KBM-7 (cell line): Measurements from ENCODE around the gene MAN1C1.

Source experiments
- DNase-seq: peaks from one replicate; pipeline ENCODE4 v3.0.0-alpha.2; 2015
- in situ Hi-C: fragments of 300-500 bp; cut with MboI; formaldehyde crosslinking; loops from 2 replicates; pipeline ENCODE4 v1.14.3; 2020; ENCODE audit warnings: low sequenced_read_pairs, low pct_unique_long_range_greater_than_20kb, mixed read lengths

Gene MAN1C1

DNA sequence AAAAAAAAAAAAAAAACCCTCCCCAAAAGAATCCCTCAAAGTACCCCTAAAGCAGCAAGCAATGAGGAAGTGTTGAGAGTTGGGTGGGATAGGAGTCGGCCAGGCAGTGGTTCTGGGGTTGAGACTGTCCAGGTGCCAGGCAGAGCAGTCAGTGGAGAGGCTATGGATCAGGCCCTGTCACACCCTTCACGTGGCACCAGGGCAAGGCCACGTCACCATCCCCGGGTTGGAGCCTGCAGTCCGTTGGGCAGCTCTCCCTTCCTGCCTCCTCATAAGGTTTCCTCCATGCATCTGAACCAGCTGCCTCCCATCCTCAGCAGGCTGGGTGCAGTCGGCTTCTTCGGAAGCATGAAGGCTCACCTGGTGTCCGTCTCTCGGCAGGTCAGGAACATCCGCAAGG, 146.9 kb downstream of the MAN1C1 start:
- in situ Hi-C loops = no loop called here
- no peak for DNase-seq

DNA sequence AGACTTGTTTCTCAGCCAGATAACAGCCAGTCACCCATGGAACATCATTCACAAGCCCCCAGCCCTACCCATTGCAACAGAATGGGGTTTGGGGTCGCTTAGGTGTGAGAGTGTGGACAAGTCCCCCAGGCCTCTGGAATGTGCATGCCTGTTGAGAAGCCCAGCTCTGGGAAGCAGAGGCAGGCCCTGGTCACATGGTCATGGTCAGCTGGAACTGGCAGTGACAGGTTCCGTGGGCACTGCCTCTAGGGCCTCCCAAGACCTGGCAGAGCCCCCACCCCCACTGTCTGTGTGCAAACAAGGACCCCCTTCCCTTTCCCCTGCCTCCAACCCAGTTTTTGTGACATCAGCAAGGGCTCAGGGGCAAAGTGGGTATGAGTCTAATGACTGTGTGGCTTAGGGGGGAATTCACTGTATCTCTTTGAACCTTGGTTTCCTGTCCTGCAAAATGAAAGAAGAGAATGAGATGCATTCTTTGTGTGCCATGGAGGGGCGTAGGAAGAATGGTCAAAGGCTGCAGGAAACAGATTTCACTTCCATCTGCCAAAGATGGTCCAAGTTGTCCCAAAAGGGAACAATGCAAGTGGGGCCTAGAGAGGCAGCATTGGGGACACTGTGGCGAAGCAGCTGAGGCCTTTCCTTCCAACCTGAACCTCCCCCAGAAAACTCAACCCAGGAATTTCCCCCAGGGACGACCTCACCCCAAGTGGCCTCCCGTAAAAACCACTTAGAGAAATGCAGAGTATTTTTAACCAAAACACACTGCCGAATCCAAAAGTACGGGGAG, 148.7 kb downstream of the MAN1C1 start:
- DNase-seq = no peak
- in situ Hi-C loops = no loop called here

DNA sequence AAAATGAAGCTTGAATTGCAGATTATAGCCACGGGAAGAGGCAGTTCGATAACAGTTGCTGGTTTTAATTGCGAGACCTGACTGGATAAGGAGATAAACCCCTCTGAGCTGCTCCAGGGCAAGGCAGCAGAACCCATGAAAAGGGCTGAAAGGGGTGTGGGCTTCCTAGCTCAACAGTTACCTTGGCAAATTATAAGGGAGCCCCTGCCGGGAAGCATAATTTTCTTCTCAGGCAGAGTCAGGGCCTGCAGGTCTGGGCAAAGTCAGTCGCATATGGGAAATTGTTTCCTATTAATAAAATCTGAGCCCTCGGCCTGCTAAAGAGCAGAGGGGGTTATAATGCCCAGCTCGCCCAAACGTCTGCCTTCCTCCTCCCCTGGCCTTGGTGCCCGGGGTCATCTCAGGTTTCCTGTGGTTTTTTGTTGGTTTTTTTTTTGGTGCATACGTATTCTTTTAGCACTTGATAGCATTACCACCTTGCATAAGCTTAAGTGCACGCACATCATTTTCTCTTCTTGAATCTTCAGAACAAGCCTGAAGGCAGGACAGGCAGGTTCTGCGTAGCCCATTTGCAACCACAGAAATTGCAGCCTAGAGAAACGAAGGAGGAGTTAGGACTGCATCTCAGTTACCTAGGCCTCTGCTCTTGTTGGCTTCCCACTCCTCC, 149.5 kb downstream of the MAN1C1 start:
- in situ Hi-C loops = no loop called here
- peak; percentile 17 for DNase-seq

DNA sequence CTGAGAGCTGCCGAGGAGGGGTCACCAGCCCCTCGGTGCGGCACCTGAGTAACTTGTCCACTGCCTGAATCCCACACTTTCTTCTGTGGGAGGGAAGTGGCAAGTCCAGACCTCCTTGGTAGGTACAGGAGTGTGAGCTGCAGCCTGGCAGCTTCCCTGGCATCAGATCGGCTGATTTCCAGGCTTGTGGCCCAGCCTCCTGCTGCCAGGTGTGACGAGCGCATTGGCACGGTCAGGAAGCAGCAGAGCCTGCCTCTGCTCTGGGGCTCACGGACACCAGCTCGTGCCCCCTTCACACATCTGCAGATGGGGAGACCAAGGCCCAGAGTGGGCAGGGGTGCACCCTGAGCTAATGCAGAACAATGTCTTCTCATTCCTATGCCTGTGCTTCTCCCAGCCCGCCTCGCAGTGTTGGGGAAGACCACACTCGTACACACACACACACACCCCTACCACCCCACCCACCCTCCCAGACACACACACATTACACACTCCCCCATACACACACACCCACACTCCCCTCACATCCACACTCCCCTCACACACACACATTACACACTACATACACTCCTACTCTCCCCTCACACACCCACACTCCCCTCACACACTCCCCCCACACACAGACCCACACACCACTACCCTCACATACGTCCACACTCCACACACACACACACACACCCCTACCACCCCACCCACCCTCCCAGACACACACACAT, 150.3 kb downstream of the MAN1C1 start:
- in situ Hi-C loops = no loop called here
- no peak for DNase-seq

DNA sequence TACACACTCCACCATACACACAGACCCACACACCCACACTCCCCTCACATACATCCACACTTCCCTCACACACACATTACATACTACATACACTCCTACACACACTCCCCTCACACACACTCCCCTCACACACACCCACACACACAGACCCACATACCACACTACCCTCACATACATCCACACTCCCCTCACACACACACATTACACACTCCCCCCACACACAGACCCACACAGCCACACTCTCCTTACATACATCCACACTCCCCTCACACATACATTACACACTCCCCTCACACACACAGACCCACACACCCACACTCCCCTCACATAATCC, 150.8 kb downstream of the MAN1C1 start:
- in situ Hi-C loops = no loop called here
- DNase-seq = no peak

DNA sequence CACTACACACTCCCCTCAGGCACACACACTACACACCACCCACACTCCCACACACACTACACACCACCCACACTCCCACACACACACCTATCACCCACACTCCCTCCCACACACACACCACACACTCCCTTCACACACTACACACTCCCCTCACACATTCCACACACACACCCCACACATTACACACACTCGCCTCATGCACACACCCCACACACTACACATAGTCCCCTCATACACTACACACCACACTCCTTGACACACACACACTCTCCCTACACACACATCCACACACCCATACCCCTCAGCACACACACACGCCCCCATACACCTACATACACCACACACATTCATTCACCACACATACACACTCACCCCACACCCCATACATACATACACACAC, 152.4 kb downstream of the MAN1C1 start:
- in situ Hi-C loops = no loop called here
- no peak for DNase-seq

DNA sequence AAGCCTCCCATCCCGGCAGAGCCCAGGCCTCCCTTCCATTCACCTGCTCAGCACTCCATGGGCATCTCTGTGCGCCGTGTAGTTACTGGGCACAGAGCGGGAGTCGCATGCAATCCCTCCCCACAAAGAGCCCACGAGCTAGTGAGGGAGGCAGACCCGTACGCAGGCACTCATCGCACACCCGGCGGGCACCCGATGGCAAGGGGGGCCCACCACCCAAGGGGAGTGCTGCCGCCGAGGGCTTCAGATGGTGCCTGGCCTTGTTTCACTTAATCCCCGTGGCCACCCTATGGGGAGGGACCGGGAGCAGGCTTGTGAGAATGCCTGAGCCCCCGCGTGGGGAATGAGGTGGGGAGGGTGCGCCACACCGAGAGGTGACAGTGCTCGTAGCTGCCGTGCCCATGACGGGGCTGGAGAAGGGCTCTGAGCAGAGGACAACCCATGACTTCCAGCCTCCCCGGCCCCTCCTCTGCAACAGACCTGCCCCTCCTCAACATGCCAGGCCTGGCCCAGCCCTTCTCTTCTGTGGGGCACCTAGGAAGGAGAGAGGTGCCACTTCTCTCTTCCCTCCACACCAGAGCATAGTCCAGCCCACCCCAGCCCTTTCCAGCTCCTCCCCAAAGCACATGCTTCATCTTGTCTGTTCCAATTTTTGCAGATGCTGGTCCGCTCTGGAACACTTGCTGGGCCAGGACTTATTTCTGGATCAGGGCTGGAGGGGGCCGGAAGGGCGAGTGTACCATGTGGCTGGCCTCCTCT, 153.2 kb downstream of the MAN1C1 start:
- in situ Hi-C loops = no loop called here
- no peak for DNase-seq

DNA sequence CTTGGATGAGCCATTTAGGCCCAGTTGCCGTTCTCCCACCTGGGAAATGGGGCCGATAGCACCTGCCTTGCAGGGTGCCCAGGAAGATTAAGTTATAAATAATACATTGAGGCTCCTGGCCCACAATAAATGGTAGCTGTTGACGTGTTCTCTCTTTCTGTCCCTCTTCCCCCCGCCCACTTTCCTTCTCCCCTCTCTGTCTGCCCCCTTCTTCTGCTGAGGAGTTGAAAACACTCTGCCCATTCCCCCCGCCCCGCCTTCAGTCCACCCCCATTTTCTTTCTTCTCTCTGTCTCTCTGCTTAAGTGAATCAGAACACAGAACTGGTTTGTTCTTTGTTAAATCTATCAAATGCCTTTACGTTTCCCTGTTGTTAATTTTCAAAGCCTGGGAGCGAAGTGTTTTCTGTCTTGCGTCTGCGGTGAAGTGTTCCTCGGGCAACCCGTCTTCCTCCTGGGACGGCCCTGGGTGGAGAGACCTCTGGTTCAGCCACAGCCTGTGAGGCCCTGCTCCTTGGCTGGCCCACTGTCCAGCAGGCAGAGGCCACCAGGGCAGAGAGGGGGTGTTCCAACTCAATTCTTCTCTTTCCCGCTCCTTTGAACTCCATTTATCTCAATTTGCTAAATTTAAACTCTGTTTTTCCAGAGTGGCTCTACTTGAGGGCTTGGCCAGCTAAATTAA, 154.1 kb downstream of the MAN1C1 start:
- in situ Hi-C loops = no loop called here
- no peak for DNase-seq

DNA sequence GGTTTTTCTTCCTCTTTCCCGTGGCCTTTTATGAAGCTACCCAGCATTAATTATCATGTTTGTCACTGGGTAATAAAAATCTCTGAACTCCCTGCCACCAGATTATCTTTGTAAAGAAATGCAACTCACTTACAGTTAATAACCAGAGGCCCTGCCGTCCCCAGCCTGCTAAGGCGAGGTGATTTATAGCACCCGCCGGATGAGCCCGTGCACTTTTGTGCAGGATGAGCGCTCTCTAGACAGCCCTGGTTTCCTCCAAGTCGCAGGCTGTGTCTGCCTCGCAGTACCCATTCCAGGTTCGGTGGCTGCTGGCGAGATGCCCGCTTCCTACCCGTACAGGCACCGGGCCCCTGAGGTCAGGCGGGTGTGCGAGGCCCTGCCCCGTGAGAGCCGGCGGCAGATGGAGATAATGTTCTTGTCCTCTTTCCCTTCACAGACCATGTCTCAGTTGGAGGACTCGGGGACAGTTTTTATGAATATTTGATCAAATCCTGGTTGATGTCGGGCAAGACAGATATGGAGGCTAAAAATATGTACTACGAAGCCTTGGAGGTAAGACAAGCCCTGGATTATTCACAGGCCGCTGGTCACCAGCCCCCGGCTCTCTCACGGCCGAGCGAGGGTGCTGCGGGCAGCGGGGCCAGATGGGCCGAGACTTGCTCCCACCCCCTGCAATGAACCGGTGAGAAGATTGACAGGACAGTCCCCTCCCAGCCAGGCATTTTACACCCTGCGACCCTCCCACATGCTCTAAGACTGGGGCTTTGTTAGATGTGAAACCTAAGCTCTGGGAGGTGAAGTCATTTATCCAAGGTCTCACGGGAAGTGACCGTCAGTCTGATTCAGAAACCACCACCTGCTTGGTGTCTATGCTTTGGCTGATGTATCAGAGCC, 154.9 kb downstream of the MAN1C1 start:
- in situ Hi-C loops = no loop called here

DNA sequence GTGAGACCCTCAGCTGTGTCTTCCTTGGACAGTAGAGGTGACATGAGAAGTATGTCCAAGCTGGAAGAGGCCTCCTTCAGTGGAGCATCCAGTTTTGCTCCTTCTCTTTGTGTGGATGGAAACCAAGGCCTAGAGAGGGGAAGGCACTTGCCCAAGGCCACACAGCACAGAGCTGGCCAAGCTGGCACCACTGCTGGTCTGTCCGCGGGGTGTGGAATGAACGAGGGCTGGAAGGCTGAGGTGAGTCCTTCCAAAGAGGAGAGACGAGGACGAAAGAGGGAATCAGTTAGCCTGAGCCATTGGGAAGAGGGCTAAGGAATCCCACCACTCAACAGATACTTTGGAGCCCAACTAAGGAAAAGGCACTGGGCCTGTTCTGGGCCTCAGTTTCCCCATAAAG, 155.6 kb downstream of the MAN1C1 start:
- in situ Hi-C loops = no loop called here

More for the DNA sequence above, 154.9 kb downstream of the MAN1C1 start:
- DNase-seq = peak; percentile 72

DNA sequence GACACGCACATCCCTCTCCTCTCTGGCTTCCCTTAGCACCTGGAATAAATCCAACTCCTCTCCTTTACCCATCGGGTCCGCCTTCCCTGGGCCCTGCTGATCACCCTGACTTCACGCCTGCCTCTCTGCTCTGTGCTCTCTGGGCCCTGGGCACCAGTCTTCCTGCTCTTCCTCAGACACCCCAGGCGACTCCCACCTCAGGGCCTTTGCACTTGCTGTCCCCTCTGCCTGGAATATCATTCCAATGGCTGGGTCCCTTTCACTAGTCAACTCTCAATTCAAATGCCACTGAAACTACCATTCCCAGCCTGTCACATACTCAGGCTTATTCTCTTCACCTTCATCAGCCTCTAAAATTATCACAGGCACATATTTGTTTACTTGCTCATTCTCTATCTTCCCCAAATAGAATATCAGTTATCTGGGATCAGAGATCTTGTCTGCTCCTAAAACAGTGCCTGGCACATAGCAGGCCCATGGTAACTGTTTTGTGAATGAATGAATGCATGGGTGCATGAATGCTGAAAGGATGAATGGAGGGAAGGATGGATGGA, 156.2 kb downstream of the MAN1C1 start:
- no peak for DNase-seq
- in situ Hi-C loops = no loop called here

More for the DNA sequence above, 155.6 kb downstream of the MAN1C1 start:
- DNase-seq = no peak

DNA sequence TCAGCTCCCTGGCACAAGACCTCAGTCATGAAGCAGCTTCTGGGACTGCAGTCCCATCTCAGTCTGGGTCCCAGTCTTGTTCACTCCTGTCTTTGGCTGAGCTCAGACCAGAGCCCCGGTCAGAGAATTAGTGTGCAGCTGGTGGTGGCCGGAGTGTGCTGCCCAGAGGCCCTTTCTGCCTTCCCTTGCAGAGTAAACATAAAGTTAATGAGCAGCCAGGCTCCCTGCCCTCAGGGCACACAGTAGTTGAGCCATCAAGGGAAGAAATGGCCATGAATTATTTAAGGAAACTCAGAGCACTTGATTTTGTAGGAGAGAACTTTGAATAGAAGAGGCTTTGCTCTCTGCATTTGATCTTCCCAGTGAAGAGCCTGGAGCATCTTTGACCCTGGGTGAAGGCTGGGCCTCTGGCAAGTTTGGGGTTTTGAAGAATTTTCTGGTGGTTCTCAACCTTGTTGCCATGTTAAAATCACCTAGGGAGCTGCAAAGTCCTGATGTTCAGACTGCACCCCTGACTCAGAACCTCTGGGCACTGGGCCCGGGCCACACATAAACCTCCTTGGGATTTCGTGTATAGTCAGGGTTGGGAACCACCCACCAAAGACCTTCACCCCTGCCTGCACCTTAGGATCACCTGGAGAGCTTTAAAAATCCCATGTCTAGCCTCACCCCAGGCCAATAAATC, 157.0 kb downstream of the MAN1C1 start:
- no peak for DNase-seq
- in situ Hi-C loops = no loop called here

DNA sequence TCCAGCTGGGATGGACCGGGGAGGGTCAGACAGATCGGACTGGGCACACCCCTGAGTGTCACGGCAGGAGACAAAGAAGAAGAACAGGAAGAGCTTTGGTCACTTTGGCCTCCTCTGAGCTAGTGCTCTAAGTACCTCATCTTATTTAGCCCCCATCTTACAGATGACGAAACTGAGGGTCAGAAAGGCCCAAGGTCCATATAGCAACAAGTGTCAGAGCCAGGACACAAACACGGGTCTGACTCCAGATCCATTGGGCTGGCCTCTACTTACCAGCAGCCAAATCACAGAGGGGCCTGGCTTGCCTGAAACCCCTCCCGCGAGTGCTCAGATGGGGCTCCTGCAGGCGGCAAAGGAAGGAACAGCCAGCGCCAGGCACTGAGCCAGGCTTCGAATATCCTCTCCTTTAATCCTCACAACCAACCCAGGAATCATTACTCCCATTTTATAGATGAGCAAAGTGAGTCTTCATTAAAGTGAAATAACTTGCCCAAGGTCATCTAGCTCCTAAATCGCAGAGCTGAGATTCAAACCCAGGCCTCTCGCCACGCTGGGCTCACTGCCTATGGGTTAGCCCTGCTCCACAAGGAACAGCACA, 157.7 kb downstream of the MAN1C1 start:
- in situ Hi-C loops = no loop called here
- peak; percentile 26 for DNase-seq

DNA sequence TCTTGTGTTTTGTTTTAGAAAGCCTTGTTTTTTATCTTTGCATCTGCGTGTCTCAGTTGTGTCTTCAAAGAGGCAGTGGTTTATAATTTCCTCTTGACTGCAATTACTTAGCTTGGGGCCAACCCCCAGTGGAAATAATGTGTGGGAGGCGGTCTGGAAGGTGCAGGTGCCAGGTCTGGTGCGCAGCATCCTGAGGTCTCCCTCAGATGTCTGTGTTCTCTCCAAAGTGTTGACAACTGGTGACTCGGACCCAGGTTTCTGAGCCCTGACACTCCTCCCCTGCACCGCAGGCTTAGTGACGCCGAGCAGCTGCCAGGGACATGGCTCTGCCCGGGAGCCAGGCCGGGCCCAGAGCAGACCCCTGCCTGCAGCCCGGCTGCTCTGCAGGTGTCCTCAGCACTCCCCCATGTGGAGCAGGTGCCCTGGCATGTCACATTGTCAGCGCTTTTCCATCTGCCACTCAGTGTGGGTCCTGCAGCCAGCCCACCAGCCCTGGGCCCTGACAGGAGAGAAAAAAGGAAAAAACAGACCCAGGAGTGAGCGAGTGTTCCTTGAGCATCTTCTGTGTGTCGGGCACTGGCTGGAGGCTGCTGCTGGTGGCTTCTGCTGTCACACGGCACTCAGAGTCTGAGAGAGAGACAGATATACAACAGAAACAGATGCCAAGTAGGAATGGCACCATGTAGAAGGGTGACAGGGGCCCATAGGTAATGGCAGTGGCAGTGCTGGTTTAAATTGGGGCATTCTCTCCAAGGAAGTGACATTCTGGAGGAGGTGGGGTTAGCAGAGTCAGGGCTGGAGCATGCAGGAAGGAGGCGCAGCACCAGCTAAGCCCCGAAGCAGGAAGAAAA, 158.6 kb downstream of the MAN1C1 start:
- in situ Hi-C loops = no loop called here

DNA sequence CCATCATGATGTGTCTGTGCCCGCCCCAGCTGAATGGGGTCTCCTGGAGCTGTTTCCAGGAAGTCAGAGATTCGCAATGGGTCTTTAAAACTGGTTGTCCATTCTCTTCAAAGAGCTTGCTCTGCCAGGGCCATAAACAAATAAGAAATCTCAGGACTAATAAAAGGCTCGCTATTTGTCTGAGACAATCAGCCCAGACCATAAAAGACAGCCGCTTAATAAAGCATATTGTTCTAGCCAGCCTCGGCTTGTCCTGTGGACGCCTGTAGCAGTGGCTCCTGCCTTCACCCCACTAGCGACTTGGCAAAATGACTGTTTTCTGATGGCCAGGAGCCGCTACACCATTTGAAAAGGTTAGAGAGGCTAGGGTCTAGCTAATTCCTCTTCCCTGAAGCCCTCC, 162.8 kb downstream of the MAN1C1 start:
- DNase-seq = no peak
- in situ Hi-C loops = no loop called here

More for the DNA sequence above, 158.6 kb downstream of the MAN1C1 start:
- peak; percentile 59 for DNase-seq

DNA sequence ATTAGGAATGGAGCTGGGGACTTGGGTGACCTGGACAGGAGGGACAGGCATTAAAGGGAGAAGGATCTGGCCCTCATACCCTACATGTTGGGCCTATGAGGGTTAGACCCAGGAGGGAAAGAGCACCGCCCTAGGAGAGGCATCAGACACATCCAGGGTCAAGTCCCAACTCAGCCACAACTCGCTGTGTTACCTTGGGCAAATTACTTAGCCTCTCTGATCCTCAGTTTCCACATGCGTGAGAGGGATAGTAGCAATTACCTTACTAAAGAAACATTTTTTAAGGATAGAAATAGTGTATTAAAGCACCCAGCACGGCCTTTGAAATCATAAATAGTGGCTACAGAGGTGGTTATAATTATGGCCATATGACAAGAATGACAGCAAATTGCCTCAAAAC, 163.3 kb downstream of the MAN1C1 start:
- DNase-seq = no peak
- in situ Hi-C loops = no loop called here
